A673 (cell line): ENCODE measurements around the gene MYO3A.

Source experiments
- CTCF ChIP-seq: fragments of 300-800, 200-600 bp; sonication (generic); conservative IDR thresholded peaks from 2 replicates; pipeline ENCODE4 v1.5.1; 2017; ENCODE audit warnings: low read depth, mild to moderate bottlenecking, antibody characterized with exemption, low read length, moderate library complexity, mixed read lengths
- EZH2 ChIP-seq: fragments of 200-600 bp; sonication (generic); IDR thresholded peaks from 2 replicates; pipeline ENCODE4 v1.6.1; 2017; ENCODE audit warnings: borderline replicate concordance, low read depth, mild to moderate bottlenecking, mixed read lengths, antibody characterized with exemption, low read length; ENCODE audit not compliant: poor library complexity, severe bottlenecking

- TF ChIP-seq CTCF (no peak), EZH2 (no peak)
Measured at GRCh38 chr10:26232174-26232573, 298.1 kb downstream of the MYO3A start.
